ENCODE measurements around the gene PLXNB1. TPM values are rescaled to one million over a fixed set of nuclear protein-coding genes. Genes with fewer than 3 reads are reported as not detected.

PLXNB1 gene, protein sequence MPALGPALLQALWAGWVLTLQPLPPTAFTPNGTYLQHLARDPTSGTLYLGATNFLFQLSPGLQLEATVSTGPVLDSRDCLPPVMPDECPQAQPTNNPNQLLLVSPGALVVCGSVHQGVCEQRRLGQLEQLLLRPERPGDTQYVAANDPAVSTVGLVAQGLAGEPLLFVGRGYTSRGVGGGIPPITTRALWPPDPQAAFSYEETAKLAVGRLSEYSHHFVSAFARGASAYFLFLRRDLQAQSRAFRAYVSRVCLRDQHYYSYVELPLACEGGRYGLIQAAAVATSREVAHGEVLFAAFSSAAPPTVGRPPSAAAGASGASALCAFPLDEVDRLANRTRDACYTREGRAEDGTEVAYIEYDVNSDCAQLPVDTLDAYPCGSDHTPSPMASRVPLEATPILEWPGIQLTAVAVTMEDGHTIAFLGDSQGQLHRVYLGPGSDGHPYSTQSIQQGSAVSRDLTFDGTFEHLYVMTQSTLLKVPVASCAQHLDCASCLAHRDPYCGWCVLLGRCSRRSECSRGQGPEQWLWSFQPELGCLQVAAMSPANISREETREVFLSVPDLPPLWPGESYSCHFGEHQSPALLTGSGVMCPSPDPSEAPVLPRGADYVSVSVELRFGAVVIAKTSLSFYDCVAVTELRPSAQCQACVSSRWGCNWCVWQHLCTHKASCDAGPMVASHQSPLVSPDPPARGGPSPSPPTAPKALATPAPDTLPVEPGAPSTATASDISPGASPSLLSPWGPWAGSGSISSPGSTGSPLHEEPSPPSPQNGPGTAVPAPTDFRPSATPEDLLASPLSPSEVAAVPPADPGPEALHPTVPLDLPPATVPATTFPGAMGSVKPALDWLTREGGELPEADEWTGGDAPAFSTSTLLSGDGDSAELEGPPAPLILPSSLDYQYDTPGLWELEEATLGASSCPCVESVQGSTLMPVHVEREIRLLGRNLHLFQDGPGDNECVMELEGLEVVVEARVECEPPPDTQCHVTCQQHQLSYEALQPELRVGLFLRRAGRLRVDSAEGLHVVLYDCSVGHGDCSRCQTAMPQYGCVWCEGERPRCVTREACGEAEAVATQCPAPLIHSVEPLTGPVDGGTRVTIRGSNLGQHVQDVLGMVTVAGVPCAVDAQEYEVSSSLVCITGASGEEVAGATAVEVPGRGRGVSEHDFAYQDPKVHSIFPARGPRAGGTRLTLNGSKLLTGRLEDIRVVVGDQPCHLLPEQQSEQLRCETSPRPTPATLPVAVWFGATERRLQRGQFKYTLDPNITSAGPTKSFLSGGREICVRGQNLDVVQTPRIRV (N-terminal part only)
- total RNA-seq (2016; rRNA removed; fragmentation: Illumina TruSeq; extraction: Trizol), result 25.4 and 86.0 TPM in 2 replicates
- 33.1 and 33.9 TPM in 2 replicates for total RNA-seq (2016; cell fraction: cytosol; rRNA removed; fragmentation: Illumina TruSeq; extraction: Trizol; ENCODE audit: low read depth)
- 23.9 and 92.3 TPM in 2 replicates for total RNA-seq (2016; cell fraction: insoluble cytoplasmic fraction; rRNA removed; fragmentation: Illumina TruSeq; extraction: Trizol)
- total RNA-seq (2016; cell fraction: membrane; rRNA removed; fragmentation: Illumina TruSeq; extraction: Trizol), result 30.7 and 31.8 TPM in 2 replicates
- total RNA-seq (2016; cell fraction: nucleus; rRNA removed; fragmentation: Illumina TruSeq; extraction: Trizol), result 140 and 158 TPM in 2 replicates
- polyA plus RNA-seq (2011; rRNA removed), result 143 and 179 TPM in 2 replicates
- 71.5 and 83.2 TPM in 2 replicates for polyA plus RNA-seq (2011; cell fraction: cytosol; rRNA removed)
- 1,144 and 1,345 TPM in 2 replicates for polyA plus RNA-seq (2011; cell fraction: nucleus; rRNA removed)
- 140 and 149 TPM in 2 replicates for polyA plus RNA-seq (2012)
- 5.5 and 6.7 TPM in 2 replicates for polyA plus RNA-seq (2016; cell fraction: cytosol; fragmentation: Illumina TruSeq; extraction: Trizol; ENCODE audit: low read depth)
- polyA plus RNA-seq (2016; cell fraction: insoluble cytoplasmic fraction; fragmentation: Illumina TruSeq; extraction: Trizol; ENCODE audit: low read depth), result 23.3 and 26.9 TPM in 2 replicates
- 12.8 and 12.9 TPM in 2 replicates for polyA plus RNA-seq (2016; cell fraction: membrane; fragmentation: Illumina TruSeq; extraction: Trizol; ENCODE audit: low read depth)
- polyA plus RNA-seq (2016; cell fraction: nucleus; fragmentation: Illumina TruSeq; extraction: Trizol; ENCODE audit: insufficient read depth, low read depth), result 420 and 470 TPM in 2 replicates
- polyA minus RNA-seq (2011; rRNA and poly(A)+ RNA removed; ENCODE audit: low replicate concordance), result 83.4 and 325 TPM in 2 replicates
- polyA minus RNA-seq (2011; cell fraction: cytosol; rRNA and poly(A)+ RNA removed), result 54.4 and 79.5 TPM in 2 replicates
- polyA minus RNA-seq (2011; cell fraction: nucleus; rRNA and poly(A)+ RNA removed), result 295 and 329 TPM in 2 replicates
- Bru-seq, nascent RNA, result percentile 91 among the genes with signal in this experiment
- percentile 97 among the genes with signal in this experiment for BruChase-seq, experiment 1, labeled RNA remaining after a 6-hour chase
- BruChase-seq, experiment 2, labeled RNA remaining after a 2-hour chase, result percentile 96 among the genes with signal in this experiment
- long read RNA-seq, experiment 1, partial matches to known transcripts, result 13 of 22 reads
- long read RNA-seq, experiment 1, other reads (novel, unspliced or antisense), result 9 of 22 reads
- long read RNA-seq, experiment 2, full-length matches to known transcripts, result 7 of 141 reads
- long read RNA-seq, experiment 2, partial matches to known transcripts, result 67 of 141 reads
- long read RNA-seq, experiment 2, other reads (novel, unspliced or antisense), result 67 of 141 reads

DNA sequence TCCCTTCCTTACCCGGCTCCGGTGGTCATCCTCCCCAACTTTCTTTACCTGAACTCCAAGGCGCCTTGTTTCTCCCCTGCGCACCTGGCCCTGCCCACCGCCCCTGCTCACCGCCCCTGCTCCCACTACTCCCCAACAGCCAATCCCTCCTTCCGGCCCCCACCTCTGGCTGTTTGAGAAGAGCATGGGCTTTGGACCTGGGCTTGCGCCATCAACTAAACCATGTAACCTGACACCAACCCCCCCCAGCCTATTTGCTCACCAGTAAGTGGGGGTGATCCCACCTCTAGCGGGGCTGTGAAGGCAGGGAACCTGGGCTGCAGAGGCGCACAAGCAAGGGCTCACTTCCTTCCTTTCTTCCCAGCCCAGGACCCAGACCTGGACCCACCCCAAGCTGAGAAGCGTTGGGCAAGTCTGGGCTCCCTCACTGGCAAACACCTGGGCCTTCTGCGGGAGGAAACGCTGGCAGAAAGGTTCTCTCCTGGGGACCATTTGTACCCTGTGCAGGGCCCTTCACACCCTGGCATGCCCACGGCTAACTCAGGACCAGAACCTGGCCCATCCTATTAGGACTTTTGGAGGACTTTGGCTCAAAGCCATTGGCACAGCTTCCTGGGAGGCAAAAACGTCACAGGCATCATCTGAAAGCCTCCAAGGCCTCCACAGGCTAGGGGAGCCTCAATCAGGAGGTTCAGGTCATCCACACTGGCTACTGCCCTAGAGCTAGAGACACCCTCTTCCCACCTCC is at the start of gene PLXNB1:
Gene PLXNB1, minus strand, starts transcription at position 127 of the 748 bp plus-strand sequence. CDS start 5,475 bp downstream, outside the sequence.
- CTCF ChIA-PET (ENCODE audit: low intra/inter-chr PET ratio, low total read pairs), result no interaction called here
- peak; percentile 97 for DNase-seq (ENCODE audit: low spot score)
- POLR2A ChIA-PET, result interaction anchor here (0.8 to 9.0 kb wide), 9 partner anchors 11 to 206 kb away, joined by 3 to 130 read pairs (median 19); partner anchors contain the start of genes ATRIP, CCDC51, PFKFB4 and TMA7
- in situ Hi-C loops (cut with HindIII; ENCODE audit: extremely low pct_ligation_motif_present, low pct_unique_long_range_greater_than_20kb) (no loop called here), intact Hi-C loops (cut with micrococcal nuclease; ENCODE audit: unreplicated experiment) (loop anchor here (1.0 kb wide), 1 partner anchor 10 kb away; the partner anchor contains the start of genes CCDC51 and TMA7)
- Histone ChIP-seq H2AFZ (ENCODE audit: low read length) (no peak within 1 kb of the TSS), H3K4me3 (replicated peaks in 1 of 3; ENCODE audit: insufficient read depth in 1 of 3, low read depth in 2 of 3, low read length in 3 of 3) (peak within 1 kb of the TSS; percentile 79 to 93 (median 86)), H3K4me2 (ENCODE audit: low read depth, low read length) (peak within 1 kb of the TSS; percentile 100), H3K27me3 (ENCODE audit: control insufficient read depth in 1 of 2, insufficient read depth in 2 of 2, low read length in 2 of 2) (no peaks in the 10 kb centered on the region), H3K4me1 (ENCODE audit: insufficient read depth, low read length) (peaks cover 84% of the 10 kb centered on the region), H3K9me3 (ENCODE audit: low read length) (no peaks in the 10 kb centered on the region), H3K27ac (ENCODE audit: extremely low read length, insufficient read depth, low read length) (peak within 1 kb of the TSS; percentile 99), H4K20me1 (ENCODE audit: insufficient read depth, low read length) (peaks cover 32% of the 10 kb centered on the region), H3K79me2 (ENCODE audit: insufficient read depth, low read length) (peaks cover 41% of the 10 kb centered on the region), H3K36me3 (replicated peaks in 1 of 2; ENCODE audit: control insufficient read depth in 1 of 2, insufficient read depth in 2 of 2, low read length in 2 of 2) (peaks cover 4 to 9% of the 10 kb centered on the region in 2 experiments), H3K9ac (ENCODE audit: insufficient read depth, low read depth, low read length) (peak within 1 kb of the TSS; percentile 96)
- BruUV-seq (replicated peaks), result TSS peak; percentile 80
- peak; percentile 95 for FAIRE-seq
- WGBS (ENCODE audit: low lambda C conversion rate), result 0% methylated on average over 11 of the region's 15 CpGs
- peak; percentile 56 for ATAC-seq
- TF ChIP-seq, protein P1, sequence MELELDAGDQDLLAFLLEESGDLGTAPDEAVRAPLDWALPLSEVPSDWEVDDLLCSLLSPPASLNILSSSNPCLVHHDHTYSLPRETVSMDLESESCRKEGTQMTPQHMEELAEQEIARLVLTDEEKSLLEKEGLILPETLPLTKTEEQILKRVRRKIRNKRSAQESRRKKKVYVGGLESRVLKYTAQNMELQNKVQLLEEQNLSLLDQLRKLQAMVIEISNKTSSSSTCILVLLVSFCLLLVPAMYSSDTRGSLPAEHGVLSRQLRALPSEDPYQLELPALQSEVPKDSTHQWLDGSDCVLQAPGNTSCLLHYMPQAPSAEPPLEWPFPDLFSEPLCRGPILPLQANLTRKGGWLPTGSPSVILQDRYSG (CRISPR knock-in tag; IDR thresholded peaks at IDR 0.05), result no peak
- peak; percentile 91 for TF ChIP-seq RXRB (CRISPR knock-in tag; IDR thresholded peaks at IDR 0.05; ENCODE audit: borderline replicate concordance)
- peak; percentile 80; the same call in 1 of the 2 replicates for TF ChIP-seq ZNF264 (CRISPR knock-in tag; IDR thresholded peaks at IDR 0.05)
- no peak for TF ChIP-seq KLF12 (CRISPR knock-in tag; IDR thresholded peaks at IDR 0.05; ENCODE audit: borderline replicate concordance)
- TF ChIP-seq PHF21A (CRISPR knock-in tag; IDR thresholded peaks at IDR 0.05), result peak; percentile 99
- TF ChIP-seq, protein P2, sequence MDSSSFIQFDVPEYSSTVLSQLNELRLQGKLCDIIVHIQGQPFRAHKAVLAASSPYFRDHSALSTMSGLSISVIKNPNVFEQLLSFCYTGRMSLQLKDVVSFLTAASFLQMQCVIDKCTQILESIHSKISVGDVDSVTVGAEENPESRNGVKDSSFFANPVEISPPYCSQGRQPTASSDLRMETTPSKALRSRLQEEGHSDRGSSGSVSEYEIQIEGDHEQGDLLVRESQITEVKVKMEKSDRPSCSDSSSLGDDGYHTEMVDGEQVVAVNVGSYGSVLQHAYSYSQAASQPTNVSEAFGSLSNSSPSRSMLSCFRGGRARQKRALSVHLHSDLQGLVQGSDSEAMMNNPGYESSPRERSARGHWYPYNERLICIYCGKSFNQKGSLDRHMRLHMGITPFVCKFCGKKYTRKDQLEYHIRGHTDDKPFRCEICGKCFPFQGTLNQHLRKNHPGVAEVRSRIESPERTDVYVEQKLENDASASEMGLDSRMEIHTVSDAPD (CRISPR knock-in tag; IDR thresholded peaks at IDR 0.05), result peak; percentile 91
- 0 out of 2 replicates have a peak, but pooled peaks have one; percentile 66 for TF ChIP-seq ZNF484 (CRISPR knock-in tag; IDR thresholded peaks at IDR 0.05; ENCODE audit: borderline replicate concordance, low read depth)
- peak; percentile 83 for TF ChIP-seq BRD4 (CRISPR knock-in tag; IDR thresholded peaks at IDR 0.05)
- no peak; the same call in 1 of the 2 replicates for TF ChIP-seq ZNF572 (CRISPR knock-in tag; IDR thresholded peaks at IDR 0.05)
- TF ChIP-seq JUN (CRISPR knock-in tag; IDR thresholded peaks at IDR 0.05), result peak; percentile 82; the same call in 1 of the 2 replicates

Data from HepG2 (cell line).